ENCODE data around the gene SH3GL2. TPM values are rescaled to one million over a fixed set of nuclear protein-coding genes. Genes with fewer than 3 reads are reported as not detected.
A peak's percentile ranks its signal among the peaks of the same experiment; 100 is the strongest.

SH3GL2 gene
- not detected for total RNA-seq
- long read RNA-seq, donor 1: 0 reads
- long read RNA-seq, donor 2: 0 reads

GRCh38 chr9:17578911-17579793 lies at the start of gene SH3GL2:
SH3GL2 (plus strand) TSS chr9:17579066.
- peak; percentile 75 for DNase-seq (ENCODE audit: low spot score)
- intact Hi-C loops (cut with DNase I): no loop called here

- intact Hi-C loops (cut with DNase I): loop anchor here in 1 of 2 donors (10.0 kb wide), 1 partner anchor 693 kb away; no protein-coding TSS in a partner anchor
- DNase-seq (ENCODE audit: low spot score): no peak
Observed at GRCh38 chr9:17531642-17532254, 47.1 kb upstream of the SH3GL2 start.

GRCh38 chr9:17532461-17532860 lies 46.4 kb upstream of the SH3GL2 start:
- intact Hi-C loops (cut with DNase I): loop anchor here in 1 of 2 donors (10.0 kb wide), 1 partner anchor 692 kb away; no protein-coding TSS in a partner anchor
- no peak for DNase-seq (ENCODE audit: low spot score)

GRCh38 chr9:17535176-17535575 lies 43.7 kb upstream of the SH3GL2 start:
- intact Hi-C loops (cut with DNase I): loop anchor here in 1 of 2 donors (10.0 kb wide), 1 partner anchor 690 kb away; no protein-coding TSS in a partner anchor

GRCh38 chr9:17536027-17536426 lies 42.8 kb upstream of the SH3GL2 start:
- intact Hi-C loops (cut with DNase I): loop anchor here in 1 of 2 donors (10.0 kb wide), 1 partner anchor 689 kb away; no protein-coding TSS in a partner anchor
- DNase-seq (ENCODE audit: low spot score): no peak

More at GRCh38 chr9:17535176-17535575, 43.7 kb upstream of the SH3GL2 start:
- DNase-seq (ENCODE audit: low spot score): no peak

GRCh38 chr9:17551023-17551422 lies 27.8 kb upstream of the SH3GL2 start:
- no peak for DNase-seq (ENCODE audit: low spot score)
- intact Hi-C loops (cut with DNase I): no loop called here

GRCh38 chr9:17555362-17556054 lies 23.4 kb upstream of the SH3GL2 start:
- intact Hi-C loops (cut with DNase I): no loop called here

GRCh38 chr9:17556255-17556654 lies 22.6 kb upstream of the SH3GL2 start:
- intact Hi-C loops (cut with DNase I): no loop called here
- no peak for DNase-seq (ENCODE audit: low spot score)

More at GRCh38 chr9:17555362-17556054, 23.4 kb upstream of the SH3GL2 start:
- no peak for DNase-seq (ENCODE audit: low spot score)

- intact Hi-C loops (cut with DNase I): no loop called here
- DNase-seq (ENCODE audit: low spot score): no peak
Observed at GRCh38 chr9:17556935-17557334, 21.9 kb upstream of the SH3GL2 start.

GRCh38 chr9:17571825-17572224 lies 7.0 kb upstream of the SH3GL2 start:
- DNase-seq (ENCODE audit: low spot score): no peak
- intact Hi-C loops (cut with DNase I): no loop called here

- intact Hi-C loops (cut with DNase I): no loop called here
- no peak for DNase-seq (ENCODE audit: low spot score)
Observed at GRCh38 chr9:17574342-17574741, 4.5 kb upstream of the SH3GL2 start.

GRCh38 chr9:17578577-17578910 lies 322 bp upstream of the SH3GL2 start:
- no peak for DNase-seq (ENCODE audit: low spot score)
- intact Hi-C loops (cut with DNase I): no loop called here

GRCh38 chr9:17580119-17580518 lies 1.3 kb downstream of the SH3GL2 start:
- DNase-seq (ENCODE audit: low spot score): no peak
- intact Hi-C loops (cut with DNase I): no loop called here

- intact Hi-C loops (cut with DNase I): no loop called here
Observed at GRCh38 chr9:17587113-17587512, 8.2 kb downstream of the SH3GL2 start.

GRCh38 chr9:17588395-17588794 lies 9.5 kb downstream of the SH3GL2 start:
- DNase-seq (ENCODE audit: low spot score): no peak
- intact Hi-C loops (cut with DNase I): no loop called here

More at GRCh38 chr9:17587113-17587512, 8.2 kb downstream of the SH3GL2 start:
- DNase-seq (ENCODE audit: low spot score): no peak

GRCh38 chr9:17588941-17589340 lies 10.1 kb downstream of the SH3GL2 start:
- no peak for DNase-seq (ENCODE audit: low spot score)
- intact Hi-C loops (cut with DNase I): no loop called here

- intact Hi-C loops (cut with DNase I): no loop called here
- no peak for DNase-seq (ENCODE audit: low spot score)
Observed at GRCh38 chr9:17589771-17590170, 10.9 kb downstream of the SH3GL2 start.

GRCh38 chr9:17594961-17595360 lies 16.1 kb downstream of the SH3GL2 start:
- intact Hi-C loops (cut with DNase I): no loop called here
- no peak for DNase-seq (ENCODE audit: low spot score)

GRCh38 chr9:17597977-17598376 lies 19.1 kb downstream of the SH3GL2 start:
- intact Hi-C loops (cut with DNase I): no loop called here
- DNase-seq (ENCODE audit: low spot score): no peak
